Stimulated activated naive CD8-positive, alpha-beta T cell treated with anti-CD3 and anti-CD28 coated beads, Interleukin-15, Interleukin-2, amounts not matched to agents 100 ng/mL and 50 ng/mL, for 24 hours (primary cell): ENCODE data around the gene MTA1.

Experiments
- H3K27ac Mint-ChIP-seq: one replicate; pipeline ENCODE4 v1.8.0; 2021; ENCODE audit warnings: mild to moderate bottlenecking, mixed read lengths
- H3K27me3 Mint-ChIP-seq: one replicate; pipeline ENCODE4 v1.8.0; 2021; ENCODE audit warnings: mixed read lengths
- H3K36me3 Mint-ChIP-seq: one replicate; pipeline ENCODE4 v1.8.0; 2021; ENCODE audit warnings: low read depth, mixed read lengths
- H3K4me1 Mint-ChIP-seq: one replicate; pipeline ENCODE4 v1.8.0; 2021; ENCODE audit warnings: low read depth, mixed read lengths
- H3K4me3 Mint-ChIP-seq: one replicate; pipeline ENCODE4 v1.8.0; 2021; ENCODE audit warnings: mild to moderate bottlenecking, mixed read lengths
- H3K9me3 Mint-ChIP-seq: one replicate; pipeline ENCODE4 v1.8.0; 2021; ENCODE audit warnings: mixed read lengths

The MTA1 gene

DNA sequence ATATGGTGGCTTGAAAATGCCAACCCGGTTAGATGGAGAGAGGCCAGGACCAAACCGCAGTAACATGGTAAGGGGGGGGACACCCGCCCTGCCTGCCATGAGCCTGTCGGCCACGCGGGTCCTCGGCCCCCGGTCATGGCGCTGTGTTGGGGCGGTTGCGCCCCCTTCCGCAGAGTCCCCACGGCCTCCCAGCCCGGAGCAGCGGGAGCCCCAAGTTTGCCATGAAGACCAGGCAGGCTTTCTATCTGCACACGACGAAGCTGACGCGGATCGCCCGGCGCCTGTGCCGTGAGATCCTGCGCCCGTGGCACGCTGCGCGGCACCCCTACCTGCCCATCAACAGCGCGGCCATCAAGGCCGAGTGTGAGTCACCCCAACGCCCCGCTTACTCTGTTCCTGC is 44.9 kb downstream of the MTA1 start:
- H3K27me3 Mint-ChIP-seq: no peaks in the 10 kb centered on the region
- no peak overlapping the region for H3K4me3 Mint-ChIP-seq
- peaks cover 13% of the 10 kb centered on the region for H3K36me3 Mint-ChIP-seq
- H3K9me3 Mint-ChIP-seq: no peaks in the 10 kb centered on the region
- H3K27ac Mint-ChIP-seq: no peak overlapping the region
- no peaks in the 10 kb centered on the region for H3K4me1 Mint-ChIP-seq

DNA sequence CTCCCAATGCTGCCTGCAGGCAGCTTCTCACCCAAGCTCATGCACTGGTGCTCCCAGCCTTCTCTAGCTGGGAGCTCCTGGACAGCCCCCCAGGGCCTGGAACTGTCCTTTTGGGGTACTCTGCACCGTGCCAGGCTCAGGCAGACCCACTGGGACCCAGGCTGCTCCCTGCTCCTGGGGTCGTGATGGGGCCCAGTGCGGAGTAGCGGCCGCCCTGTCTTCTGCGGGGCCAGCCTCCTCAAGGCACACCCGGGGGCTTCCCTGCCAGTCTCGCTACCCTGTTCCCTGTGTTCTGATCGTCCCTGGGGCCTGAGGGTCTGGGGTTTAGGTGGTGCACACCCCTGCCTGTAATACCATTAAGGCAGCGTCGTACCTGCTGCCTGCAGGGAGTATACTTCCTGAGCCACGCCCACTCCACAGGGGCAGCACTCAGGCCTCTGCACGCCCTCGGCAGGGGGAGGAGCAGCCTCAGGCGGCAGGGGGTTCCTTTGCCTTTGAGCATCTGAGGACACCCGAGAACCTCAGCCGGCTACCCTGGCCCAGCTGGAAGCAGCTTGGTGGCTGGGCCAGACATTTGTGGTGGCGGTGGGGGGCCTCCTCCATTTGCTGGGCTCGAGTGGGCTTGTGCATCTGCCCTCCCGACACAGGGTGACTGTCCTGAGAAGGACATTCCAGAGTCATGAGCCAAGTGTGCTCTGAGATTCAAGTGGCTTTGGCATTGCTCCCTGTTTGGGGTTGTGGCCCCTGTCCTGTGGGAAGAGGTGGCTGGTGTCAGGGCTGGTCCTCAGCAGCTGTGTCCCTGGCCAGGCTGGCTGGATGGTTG is 45.8 kb downstream of the MTA1 start:
- no peaks in the 10 kb centered on the region for H3K9me3 Mint-ChIP-seq

DNA sequence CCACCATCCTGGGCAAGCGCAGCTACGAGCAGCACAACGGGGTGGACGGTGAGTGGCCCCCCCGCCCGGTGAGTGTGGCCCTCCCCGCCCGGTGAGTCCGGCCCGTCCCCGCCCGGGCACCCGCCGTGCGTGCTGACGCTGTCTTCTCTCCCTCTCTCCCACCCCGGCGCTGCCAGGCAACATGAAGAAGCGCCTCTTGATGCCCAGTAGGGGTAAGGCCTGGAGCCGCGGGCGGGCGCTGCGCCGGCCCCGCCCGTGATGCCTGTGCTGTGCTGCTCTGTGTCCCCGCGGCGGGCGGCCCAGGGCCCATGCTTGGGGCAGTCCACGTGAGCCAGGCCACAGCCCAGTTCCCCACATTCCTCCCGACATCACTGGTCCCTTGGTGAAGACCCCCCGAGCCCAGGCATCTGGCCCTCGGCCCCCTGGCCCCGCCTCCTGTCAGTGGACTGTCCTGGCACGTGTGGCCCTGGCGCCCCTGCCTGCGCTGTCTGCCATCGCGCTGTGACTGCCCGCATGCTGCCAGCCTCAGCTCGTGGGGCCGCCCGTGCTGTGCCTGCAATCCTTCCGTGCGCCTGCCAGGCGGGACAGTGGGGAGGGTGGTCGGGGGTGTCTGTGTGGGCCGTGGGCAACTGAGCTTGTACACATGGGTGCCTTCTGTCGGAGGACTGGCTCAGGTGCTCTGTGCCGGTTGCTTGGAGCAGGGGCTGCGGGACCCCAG is 47.1 kb downstream of the MTA1 start:
- Mint-ChIP-seq H3K9me3 (no peaks in the 10 kb centered on the region), H3K36me3 (peaks cover 2% of the 10 kb centered on the region), H3K4me3 (no peak overlapping the region), H3K4me1 (no peaks in the 10 kb centered on the region), H3K27me3 (no peaks in the 10 kb centered on the region), H3K27ac (no peak overlapping the region)

More for the DNA sequence above, 45.8 kb downstream of the MTA1 start:
- Mint-ChIP-seq H3K27ac (no peak overlapping the region), H3K27me3 (no peaks in the 10 kb centered on the region), H3K4me3 (no peak overlapping the region), H3K36me3 (peaks cover 13% of the 10 kb centered on the region), H3K4me1 (no peaks in the 10 kb centered on the region)

DNA sequence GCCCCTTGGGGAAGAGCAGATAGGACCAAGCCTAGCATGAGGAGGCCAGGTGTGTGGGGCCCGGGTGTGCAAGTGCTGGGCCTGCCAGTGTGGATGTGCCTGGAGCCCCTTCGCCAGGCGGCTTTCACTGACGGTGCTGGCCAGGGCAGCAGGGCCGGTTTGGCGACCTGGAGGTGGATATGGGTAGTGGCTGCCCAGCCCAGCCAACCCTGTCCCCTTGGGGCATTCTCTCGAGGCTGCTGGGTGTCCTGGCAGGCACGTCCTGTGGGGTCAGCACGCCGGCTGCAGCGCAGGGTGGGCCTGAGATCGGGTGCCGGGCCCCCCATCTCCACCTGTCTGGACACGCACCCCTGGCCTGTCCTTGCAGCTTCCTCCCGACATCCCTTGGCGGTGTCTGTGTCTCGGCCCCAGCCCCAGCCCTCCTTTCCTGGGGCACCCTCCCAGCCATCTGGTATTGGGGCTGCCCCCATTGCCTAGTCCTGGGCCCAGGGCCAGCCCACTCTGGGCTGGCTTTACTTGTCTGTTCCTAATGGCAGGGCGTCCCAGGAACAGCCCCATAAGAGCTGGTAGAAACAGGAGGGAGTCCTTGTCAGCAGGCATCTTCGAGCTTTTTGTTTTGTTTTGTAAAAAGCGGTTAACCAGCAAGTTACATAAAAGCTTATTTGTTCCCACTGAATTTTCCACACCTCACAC is 47.8 kb downstream of the MTA1 start:
- no peak overlapping the region for H3K4me3 Mint-ChIP-seq
- H3K4me1 Mint-ChIP-seq: no peaks in the 10 kb centered on the region

DNA sequence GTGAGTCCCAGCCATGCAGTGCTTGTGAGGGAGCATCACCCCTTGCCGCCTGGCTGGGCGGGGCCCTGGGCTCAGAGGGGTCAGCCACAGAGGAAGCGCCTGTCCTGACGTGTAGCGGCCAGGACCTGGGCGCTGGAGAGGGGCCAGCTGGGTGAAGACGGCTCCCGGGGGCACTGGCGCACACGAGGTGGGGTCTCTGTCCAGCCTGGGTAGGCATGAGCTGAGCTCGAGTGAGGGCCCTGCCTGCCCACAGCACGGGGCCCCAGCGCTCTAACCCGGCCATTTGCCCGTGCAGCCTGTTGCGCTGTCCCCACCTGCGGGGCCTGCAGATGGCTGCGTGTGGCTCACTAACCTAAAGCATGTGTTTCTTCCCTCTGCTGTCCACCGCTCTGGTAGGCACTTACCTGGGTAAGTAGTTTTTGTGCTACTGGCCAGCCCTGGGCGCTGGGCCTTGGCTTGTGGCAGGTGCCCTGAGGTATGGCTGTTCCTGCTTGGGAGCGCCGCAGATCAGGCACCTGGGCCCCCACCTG is 48.4 kb downstream of the MTA1 start:
- no peaks in the 10 kb centered on the region for H3K9me3 Mint-ChIP-seq
- H3K4me3 Mint-ChIP-seq: no peak overlapping the region
- H3K36me3 Mint-ChIP-seq: no peaks in the 10 kb centered on the region
- H3K27me3 Mint-ChIP-seq: no peaks in the 10 kb centered on the region
- H3K4me1 Mint-ChIP-seq: no peaks in the 10 kb centered on the region
- no peak overlapping the region for H3K27ac Mint-ChIP-seq

More for the DNA sequence above, 47.8 kb downstream of the MTA1 start:
- Mint-ChIP-seq H3K27ac (no peak overlapping the region), H3K27me3 (no peaks in the 10 kb centered on the region), H3K36me3 (no peaks in the 10 kb centered on the region), H3K9me3 (no peaks in the 10 kb centered on the region)

DNA sequence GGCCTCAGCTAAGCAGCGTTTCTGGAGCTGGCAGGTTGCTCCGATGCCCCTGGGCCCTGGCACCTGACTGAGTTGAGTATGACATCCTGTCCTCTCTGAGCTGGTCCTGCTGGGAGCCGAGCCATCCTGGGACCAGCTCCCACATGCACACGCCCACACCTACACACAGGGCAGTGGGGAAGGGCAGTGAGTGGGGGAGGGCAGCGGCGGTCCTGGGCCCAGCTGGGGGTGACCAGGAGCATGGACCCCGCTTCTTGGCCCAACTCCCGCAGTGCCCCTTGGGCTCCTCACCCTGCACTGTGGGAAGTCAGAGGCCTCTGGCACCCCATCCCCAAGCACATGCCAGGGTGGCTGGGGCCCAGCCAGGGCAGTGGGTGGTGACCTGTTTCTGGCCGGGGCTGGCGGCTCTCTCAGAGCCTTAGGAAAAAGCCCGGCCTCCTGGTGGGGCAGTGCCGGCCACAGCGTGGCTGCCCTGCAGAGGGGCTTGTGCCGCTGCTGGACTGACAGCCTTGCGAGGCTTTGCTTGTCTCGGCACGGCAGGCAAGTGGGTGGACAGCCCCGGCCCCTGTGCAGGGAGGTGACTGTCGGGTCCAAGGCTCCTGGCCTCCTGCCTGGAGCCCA is 49.1 kb downstream of the MTA1 start:
- no peaks in the 10 kb centered on the region for H3K27me3 Mint-ChIP-seq
- no peaks in the 10 kb centered on the region for H3K4me1 Mint-ChIP-seq
- no peaks in the 10 kb centered on the region for H3K9me3 Mint-ChIP-seq
- no peak overlapping the region for H3K27ac Mint-ChIP-seq
- H3K36me3 Mint-ChIP-seq: no peaks in the 10 kb centered on the region
- no peak overlapping the region for H3K4me3 Mint-ChIP-seq

DNA sequence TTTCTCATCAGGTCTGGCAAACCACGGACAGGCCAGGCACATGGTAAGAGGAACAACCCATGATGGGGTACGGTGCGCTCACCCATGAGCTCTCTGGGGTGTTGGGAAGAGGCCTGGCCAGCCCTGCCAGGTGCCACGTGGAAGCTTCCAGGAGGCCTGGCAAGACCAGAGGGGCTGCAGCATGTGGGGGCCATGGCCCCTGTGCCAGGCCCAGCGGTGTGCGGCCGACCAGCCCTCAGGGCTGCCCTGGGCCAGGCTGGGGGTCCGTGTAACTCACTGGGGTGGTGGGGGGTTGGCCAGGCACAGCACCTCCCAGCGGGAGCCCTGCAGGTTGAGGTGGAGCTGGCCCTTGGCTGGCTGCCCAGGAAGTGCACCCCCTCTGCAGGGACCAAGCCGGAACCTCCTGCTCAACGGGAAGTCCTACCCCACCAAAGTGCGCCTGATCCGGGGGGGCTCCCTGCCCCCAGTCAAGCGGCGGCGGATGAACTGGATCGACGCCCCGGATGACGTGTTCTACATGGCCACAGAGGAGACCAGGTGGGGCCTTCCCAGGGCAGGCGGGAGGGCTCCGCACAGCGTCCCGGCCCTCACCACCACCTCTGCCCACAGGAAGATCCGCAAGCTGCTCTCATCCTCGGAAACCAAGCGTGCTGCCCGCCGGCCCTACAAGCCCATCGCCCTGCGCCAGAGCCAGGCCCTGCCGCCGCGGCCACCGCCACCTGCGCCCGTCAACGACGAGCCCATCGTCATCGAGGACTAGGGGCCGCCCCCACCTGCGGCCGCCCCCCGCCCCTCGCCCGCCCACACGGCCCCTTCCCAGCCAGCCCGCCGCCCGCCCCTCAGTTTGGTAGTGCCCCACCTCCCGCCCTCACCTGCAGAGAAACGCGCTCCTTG is 50.1 kb downstream of the MTA1 start:
- no peaks in the 10 kb centered on the region for H3K36me3 Mint-ChIP-seq
- no peaks in the 10 kb centered on the region for H3K9me3 Mint-ChIP-seq
- H3K27ac Mint-ChIP-seq: no peak overlapping the region
- H3K4me1 Mint-ChIP-seq: no peaks in the 10 kb centered on the region
- no peak overlapping the region for H3K4me3 Mint-ChIP-seq
- H3K27me3 Mint-ChIP-seq: no peaks in the 10 kb centered on the region

DNA sequence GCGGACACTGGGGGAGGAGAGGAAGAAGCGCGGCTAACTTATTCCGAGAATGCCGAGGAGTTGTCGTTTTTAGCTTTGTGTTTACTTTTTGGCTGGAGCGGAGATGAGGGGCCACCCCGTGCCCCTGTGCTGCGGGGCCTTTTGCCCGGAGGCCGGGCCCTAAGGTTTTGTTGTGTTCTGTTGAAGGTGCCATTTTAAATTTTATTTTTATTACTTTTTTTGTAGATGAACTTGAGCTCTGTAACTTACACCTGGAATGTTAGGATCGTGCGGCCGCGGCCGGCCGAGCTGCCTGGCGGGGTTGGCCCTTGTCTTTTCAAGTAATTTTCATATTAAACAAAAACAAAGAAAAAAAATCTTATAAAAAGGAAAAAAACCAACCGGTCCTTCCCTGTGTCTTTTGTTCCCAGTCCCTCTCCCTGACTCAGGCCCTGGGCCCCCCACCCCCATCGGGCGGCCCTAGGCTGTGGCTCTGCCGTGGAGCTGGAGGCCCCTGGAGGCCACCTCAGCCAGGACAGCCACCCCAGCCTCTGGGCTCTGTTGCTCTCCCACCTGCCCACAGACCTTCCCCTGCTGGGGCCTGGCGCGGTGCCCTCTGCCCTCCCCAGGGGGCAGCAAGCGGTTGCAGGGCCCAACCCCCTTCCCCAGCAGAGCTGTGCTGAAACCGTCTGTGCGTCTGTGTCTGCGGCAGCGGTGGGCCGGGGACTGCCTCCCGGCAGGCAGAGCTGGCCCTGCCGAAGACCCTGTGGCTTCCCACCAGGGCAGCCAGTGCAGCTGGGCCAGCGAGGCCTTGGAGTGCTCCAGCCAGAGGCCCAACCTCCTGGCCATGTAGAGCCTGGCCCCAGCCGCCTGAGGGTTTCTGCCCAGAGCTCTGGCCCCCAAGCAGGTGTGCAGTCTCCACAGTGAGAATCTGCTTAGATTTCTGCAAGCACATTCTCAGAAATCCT is 51.0 kb downstream of the MTA1 start:
- H3K27me3 Mint-ChIP-seq: no peaks in the 10 kb centered on the region
- H3K4me1 Mint-ChIP-seq: no peaks in the 10 kb centered on the region
- H3K4me3 Mint-ChIP-seq: no peak overlapping the region
- H3K27ac Mint-ChIP-seq: no peak overlapping the region
- no peaks in the 10 kb centered on the region for H3K9me3 Mint-ChIP-seq
- H3K36me3 Mint-ChIP-seq: no peaks in the 10 kb centered on the region

DNA sequence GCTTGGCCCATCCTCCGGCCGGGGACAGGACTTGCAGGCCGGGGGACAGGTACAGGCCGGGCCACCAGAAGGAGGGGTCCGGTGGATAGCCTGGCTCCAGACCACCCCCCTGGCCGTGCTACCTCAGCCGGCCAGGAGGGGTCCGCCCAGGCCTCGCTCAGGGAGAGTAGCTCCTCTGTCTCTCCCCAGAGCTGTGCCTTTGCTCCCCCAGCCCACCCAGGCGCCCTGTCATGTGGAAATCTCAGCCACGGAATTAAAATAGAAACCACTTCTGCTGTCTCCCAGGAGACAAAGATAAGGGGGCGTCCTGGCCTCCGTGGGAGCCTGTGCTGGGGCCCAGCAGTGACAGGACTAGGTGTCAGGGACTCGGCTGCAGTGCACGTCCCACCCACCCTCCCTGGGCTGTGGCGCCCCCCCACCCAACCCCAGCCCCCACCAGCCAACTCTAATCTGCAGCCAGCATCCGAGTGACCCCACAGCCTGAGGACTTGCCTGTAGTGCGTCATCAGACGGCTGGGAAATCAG is 51.7 kb downstream of the MTA1 start:
- no peaks in the 10 kb centered on the region for H3K4me1 Mint-ChIP-seq
- no peak overlapping the region for H3K4me3 Mint-ChIP-seq
- no peak overlapping the region for H3K27ac Mint-ChIP-seq
- no peaks in the 10 kb centered on the region for H3K36me3 Mint-ChIP-seq
- no peaks in the 10 kb centered on the region for H3K9me3 Mint-ChIP-seq
- H3K27me3 Mint-ChIP-seq: peaks cover 1% of the 10 kb centered on the region

DNA sequence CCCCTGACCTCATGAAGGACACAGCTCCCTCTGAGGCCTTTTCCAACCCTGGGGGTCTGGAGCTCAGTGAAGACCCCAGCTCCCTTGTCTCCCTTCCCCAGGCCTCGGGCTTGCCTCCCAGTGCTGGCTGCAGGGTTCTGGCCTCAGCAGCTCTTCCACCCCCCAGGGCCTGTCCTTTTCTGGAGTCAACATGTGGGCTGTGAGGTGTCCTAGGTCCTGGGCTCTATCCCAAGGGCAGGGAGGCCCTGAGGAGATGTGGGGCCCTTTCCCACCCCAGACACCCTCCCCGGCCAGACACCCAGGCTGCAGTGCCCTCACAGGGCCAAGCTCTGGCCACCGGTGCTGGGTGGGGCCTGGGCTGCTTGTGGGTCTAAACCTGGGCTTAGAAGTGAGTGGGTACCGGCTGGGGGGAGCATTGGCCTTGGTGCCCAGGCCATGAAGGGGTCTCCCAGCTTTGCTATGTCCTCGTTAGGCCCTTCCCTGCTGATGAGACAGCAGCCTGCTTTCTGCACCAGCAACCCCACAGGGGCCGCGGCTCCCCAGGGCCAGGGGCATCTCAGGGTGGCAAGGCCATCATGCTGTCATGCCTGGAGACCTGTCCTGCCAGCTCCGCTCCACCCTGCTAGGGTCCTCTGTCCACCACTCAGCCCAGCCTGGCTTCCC is 52.3 kb downstream of the MTA1 start:
- H3K9me3 Mint-ChIP-seq: no peaks in the 10 kb centered on the region
- H3K27me3 Mint-ChIP-seq: peaks cover 5% of the 10 kb centered on the region
- H3K4me1 Mint-ChIP-seq: no peaks in the 10 kb centered on the region
- H3K27ac Mint-ChIP-seq: no peak overlapping the region
- no peak overlapping the region for H3K4me3 Mint-ChIP-seq
- no peaks in the 10 kb centered on the region for H3K36me3 Mint-ChIP-seq

DNA sequence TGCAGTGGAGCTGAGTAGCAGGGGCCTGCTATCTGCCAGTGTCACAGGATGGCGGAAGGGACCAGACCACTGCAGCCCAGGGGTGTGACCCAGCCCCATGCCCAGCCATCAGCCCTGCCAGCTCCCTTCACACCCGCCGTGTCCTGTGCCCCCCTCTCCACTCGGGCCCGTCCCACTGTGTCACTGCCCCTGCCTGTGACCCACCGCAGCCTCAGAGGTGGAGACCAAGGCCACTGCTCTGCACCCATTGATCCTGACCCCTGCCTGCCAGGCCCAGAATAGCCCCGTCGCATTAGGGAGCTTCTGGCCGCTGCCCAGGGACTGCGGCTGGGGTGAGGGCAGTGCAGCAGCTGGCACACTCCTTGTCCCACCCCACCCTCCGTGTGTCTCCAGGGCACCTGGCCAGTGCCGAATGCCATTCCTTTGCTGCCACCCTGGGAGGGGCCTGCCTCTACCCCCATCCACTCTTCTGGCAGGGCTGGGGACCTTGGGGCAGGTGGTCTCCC is 52.9 kb downstream of the MTA1 start:
- Mint-ChIP-seq H3K36me3 (no peaks in the 10 kb centered on the region), H3K9me3 (no peaks in the 10 kb centered on the region), H3K4me3 (no peak overlapping the region), H3K27me3 (peaks cover 11% of the 10 kb centered on the region), H3K27ac (no peak overlapping the region), H3K4me1 (peaks cover 5% of the 10 kb centered on the region)

DNA sequence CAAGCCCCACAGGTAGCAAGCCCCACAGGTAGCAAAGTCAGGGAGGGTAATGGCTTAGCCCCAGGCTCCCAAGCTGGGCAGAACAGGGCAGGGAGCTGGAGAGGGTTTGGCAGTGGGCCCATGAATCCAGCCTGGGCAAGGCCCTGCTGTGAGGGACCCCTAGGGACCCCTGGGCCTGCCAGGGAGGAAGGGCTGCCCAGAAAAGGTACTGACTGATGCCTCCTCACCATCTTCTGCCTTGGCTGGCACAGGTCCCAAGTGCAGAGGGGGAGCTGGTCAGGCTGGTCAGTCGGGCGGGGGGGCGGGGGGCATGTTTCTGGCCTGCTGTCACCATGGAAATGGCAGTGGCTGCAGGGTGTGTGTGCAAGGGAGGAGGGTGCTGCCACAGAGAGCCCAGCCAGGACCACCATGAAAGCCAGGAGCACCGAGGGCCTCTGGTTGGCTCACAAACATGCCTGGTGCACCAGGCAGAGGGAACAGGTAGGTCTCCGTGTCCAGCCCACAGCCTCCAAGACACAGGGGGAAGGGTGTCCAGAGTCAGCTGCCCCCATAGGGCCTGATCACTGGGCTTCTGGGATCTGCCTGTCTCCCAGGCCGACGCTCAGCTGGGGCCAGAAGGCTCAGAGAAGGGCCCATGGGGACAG is 53.5 kb downstream of the MTA1 start:
- H3K9me3 Mint-ChIP-seq: no peaks in the 10 kb centered on the region
- peaks cover 11% of the 10 kb centered on the region for H3K27me3 Mint-ChIP-seq
- H3K27ac Mint-ChIP-seq: no peak overlapping the region
- H3K36me3 Mint-ChIP-seq: no peaks in the 10 kb centered on the region
- H3K4me3 Mint-ChIP-seq: no peak overlapping the region
- H3K4me1 Mint-ChIP-seq: peaks cover 5% of the 10 kb centered on the region
